ENCODE results near the gene TTC21A.
"Not testable (repeated sequence)": the region's sequence is repeated elsewhere in the genome, so short reads cannot be mapped to it uniquely, and the experiment has no call there.

Gene TTC21A

DNA sequence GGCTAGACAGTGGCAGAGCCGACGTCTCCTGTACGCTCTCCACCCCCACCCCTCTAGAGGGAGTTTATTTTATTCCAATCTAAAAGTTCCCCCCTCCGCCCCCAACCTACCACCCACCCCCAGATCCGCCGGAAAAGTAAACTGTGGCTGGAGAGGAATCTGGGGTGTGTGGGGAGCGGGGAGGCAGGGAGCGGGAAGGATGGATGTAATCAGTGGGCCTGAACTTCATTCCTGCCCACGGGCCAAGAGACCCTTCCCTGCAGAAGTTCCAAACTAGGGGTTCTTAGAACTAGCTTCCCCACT lies 46.4 kb downstream of the TTC21A start:
- no peak for DNase-seq

DNA sequence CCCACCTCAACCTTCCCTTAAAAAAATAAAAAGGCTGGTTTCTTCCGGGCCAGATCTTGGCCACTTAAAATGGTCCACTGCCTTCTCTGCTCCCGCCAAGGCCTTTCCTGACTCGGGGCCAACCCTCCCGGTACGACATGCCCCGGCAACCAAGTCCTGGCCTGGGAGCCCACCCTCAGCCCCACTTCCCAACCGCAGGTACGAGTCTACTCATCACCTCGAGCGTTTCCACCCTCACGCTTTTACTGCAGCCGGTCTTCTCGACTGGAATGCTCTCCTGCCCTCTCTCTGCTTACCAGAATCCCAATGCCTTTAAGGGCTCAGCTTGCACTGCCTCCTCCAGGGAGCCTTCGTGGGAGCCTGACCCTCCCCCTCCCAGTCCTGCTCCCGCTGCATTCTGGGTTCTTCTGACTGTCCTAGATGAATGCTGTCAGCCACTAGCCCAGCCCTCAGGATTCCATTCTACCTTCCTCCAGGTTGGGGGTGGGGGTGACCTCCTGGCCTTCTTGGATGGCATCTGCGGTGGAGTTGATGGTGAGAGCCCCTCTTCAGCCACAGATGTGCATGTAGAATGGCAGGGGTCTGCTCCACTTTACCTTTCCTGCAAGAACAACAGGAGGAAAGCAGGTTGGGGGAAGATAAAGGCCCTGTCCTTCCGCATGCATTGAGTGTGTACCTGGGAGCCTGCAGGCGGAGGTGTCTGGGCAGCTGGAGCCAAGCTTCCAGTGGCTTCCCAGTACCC lies 47.0 kb downstream of the TTC21A start:
- peak; percentile 31 for DNase-seq

DNA sequence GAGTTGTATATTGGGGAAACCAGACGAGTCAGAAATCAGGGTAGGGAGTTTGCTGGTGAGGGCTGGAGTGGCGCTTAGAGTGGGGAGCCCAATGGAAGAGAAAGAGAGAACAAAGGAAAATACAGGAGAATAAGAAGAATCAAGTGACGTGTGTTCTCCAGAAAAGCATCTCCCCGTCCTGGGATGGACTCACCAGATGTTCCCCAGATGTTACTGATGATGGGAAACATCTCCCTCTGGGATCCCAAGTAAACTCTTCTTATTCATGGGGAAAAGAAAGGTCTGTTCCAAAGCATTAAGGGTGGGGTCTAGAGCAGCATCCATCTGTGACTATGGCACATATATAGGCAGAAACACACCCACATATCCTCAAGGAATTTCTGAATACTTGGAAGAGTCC lies 48.9 kb downstream of the TTC21A start:
- no peak for DNase-seq

DNA sequence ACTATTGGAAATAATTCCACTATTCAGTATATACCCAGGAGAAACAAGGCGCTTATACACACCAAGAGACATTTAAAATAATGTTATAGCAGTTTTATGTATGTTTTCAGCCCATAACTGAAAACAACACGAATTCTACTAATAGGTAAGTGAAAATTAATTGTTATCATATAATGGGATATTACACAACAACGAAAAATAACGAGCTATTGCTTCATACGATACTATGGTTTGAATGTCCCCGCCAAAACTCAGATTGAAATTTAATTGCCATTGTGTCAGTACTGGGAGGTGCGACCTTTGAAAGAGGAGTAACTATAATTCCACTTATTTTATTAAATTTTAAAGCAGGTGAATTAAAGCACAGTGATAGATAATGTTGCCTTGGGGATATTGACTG lies 49.9 kb downstream of the TTC21A start:
- DNase-seq: no peak

DNA sequence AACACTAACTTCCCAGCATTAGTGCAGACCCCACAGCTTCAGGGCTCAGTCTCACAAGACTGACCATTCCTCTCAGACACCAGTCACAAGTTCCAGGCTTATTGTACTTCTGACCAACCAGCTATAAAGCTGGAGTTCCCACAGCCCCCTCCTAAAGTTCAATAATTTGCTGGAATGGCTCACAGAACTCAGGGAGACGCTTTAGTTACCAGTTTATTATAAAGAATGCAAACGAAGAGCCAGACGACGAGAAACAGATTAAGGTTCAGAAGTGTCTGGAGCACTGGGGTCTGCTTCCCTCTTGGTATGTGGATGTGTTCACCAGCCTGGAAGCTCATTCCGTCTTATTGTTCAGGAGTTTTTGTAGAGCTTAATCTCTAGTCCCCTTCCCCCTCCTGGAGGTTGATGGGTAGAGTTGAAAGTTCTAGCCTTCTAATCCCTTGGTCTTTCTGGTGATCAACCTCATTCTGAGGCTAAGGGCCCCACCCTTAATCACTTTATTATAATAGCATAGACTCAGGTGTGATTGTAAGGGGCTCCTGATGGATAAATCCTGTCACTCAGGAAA lies 50.8 kb downstream of the TTC21A start:
- DNase-seq: peak; percentile 82

DNA sequence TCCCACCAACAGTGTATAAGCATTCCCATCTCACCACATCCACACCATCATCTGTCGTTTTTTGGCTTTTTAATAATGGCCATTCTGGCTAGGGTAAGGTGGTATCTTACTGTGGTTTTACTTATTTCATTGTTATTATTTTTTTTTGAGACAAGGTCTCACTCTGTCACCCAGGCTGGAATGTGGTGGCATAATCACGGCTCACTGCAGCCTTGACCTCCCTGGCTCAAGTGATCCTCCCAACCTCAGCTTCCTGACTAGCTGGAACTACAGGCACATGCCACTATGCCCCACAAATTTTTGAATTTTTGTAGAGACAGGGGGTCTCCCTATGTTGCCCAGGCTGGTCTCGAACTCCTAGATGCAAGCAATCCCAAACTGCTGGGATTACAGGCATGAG lies 56.9 kb downstream of the TTC21A start:
- no peak for DNase-seq

DNA sequence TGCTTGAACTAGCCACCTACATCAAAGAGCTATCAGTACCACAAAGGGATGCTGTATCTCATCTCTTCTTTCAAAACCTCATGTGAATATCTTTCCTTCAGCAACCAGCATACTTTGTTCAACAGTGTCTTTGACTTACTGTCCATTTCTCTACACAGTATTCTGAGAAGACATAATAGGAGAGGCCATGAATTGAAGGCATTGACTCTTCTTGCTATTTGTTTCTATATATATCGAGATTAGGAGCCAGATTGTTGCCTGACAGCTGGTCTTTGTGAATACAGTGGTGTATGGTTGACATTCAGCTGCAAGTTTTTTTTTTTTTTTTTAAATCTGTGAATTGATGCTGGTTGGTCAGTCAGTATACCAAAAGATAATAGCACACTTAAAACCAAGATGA lies 58.0 kb downstream of the TTC21A start:
- no peak for DNase-seq

DNA sequence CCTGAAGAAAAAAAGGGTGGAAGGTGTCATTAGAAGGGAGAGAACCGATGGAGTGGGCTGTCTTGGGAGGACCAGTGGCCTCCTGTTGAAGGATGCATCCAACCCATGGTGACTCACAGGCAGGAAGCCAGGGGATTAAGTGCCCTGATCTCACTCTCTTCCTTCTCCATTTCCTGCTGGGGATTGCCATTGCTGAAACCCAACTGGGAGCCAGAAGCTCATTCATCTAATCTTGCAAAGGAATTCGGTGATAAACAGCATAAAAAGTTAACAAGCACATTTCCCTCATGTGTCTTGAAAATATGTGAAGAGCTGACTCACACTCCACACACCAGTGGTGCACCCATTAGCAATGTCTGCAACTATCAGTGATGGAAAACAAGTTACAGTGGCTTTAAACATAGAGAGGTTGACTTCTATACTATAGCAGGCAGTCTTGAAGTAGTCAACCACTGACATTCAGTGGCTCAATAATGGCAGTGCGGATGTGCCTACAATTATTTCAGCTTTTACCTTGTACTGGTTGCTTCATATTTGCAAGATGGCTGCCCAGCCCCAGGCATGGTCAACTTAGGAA lies 58.7 kb downstream of the TTC21A start:
- DNase-seq: peak; percentile 31

DNA sequence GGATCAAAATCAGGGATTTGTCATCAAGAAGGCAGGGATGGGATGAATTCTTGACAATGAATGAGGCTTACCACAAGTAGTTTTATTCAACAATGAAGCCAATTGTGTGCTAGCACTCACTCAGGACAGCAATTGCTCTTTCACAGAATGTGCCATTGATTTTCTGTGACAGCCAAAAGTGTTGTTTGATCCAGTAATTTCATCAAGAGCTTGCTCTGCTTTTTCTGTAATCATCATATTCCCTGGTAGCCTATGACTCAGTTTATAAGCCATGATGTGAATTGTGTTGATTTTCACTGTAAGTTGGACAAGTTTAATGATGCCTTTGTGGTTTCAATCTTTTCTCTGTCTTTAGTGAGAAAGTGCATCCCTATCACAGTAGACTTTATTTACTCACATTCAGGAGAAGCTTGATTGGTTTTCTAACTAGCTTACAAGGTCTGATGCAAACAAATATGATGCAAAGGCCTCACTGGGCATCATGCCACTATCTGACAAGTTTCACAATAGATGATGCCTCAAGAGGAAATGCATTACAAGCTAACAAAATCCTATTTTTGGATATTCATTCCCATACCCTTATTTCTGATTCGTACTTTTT lies 59.6 kb downstream of the TTC21A start:
- no peak for DNase-seq

DNA sequence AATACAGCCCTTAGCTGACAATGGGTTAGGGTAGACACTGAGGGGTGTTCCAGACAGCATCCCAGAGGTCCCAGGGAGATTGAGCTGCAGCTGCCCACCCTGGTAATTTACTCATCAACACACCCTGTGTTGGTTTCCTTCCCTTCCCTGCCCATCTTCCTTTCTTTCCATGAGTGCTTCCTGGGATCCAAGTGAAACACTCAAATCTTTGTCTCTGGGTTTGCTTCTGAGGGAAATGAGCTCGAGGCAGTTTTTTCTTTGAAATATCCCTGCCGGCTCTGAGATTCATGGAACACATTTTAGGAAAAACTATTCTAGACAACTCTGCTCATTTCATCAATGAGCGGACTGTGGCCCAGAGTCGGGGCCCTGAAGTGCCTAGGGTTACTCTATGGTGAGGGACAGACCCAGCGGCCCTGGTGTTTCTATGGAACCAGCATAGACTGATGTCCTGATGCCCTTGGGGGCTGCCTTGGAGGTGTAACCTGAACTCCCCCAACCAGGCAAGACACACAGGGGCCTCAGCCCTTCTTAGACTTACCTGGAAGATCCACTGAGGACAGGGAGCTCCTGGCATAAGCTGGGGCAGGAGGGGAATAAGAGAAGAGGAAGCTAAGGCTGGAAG lies 60.8 kb downstream of the TTC21A start:
- DNase-seq: no peak

DNA sequence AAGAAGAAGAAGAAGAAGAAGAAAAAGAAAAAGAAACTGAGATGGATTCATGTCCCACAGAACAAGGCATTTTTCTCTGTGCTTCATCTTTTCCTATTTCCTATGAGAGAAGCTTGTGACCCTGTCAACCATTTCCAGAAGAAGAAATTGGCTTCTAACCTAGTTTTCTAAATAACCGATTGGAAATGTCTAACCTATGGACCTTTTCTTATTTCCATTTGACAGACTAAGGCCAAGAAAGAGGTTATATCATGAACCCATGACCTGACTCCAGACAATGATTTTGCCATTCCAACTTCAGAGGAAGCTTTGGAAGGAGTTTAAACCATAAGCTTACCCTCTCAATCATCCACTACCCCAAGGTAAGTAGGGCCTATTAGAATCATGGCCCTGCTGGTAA lies 62.2 kb downstream of the TTC21A start:
- DNase-seq: no peak

DNA sequence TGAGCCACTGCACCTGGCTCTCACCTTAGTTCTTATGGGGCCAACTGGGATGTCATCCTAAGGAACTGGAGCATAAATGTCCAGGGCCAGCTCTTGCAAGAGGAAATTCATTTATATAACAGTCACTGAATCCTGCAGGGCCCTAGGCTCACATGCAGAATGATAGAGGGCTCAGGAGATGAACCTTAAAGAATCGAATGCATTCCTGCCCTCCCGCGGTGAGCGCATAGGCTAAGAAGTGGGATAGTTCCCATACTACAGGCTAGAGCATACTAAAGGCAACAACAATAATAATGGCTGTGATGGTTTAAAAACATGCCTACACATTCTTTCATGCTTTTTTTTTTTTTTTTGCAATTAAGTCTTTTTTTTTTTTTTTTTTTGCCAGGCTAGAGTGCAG lies 63.0 kb downstream of the TTC21A start:
- DNase-seq: no peak

DNA sequence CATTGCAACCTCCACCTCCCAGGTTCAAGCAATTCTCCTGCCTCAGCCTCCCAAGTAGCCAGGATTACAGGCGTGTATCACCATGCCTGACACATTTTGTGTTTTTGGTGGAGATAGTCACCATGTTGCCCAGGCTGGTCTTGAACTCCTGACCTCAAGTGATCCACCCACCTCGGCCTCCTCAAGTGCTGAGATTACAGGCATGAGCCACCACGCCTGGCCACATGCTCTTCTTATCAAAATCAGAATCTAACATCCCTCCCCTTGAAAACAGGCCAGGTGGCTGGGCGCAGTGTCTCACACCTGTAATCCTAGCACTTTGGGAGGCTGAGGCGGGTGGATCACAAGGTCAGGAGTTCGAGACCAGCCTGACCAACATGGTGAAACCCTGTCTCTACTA lies 63.4 kb downstream of the TTC21A start:
- not testable (repeated sequence) for DNase-seq

DNA sequence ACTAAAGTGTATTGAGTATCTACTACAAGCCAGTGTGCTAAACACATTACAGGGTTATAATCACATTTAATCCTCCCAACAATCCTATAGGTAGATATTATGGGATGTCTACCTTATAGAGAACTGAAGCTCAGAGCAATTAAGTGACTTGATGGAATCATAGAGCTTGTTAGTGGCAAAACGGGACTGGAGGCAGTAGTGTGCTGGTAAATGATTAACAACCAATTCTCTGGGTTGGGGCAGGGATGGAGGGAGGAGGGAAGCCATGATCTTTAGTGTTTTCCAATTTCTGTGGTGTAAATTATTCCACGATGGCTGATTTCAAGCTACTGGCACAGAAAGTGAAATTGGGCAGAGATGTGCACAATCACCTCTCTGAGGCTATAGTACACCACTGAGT lies 64.4 kb downstream of the TTC21A start:
- peak; percentile 69 for DNase-seq

DNA sequence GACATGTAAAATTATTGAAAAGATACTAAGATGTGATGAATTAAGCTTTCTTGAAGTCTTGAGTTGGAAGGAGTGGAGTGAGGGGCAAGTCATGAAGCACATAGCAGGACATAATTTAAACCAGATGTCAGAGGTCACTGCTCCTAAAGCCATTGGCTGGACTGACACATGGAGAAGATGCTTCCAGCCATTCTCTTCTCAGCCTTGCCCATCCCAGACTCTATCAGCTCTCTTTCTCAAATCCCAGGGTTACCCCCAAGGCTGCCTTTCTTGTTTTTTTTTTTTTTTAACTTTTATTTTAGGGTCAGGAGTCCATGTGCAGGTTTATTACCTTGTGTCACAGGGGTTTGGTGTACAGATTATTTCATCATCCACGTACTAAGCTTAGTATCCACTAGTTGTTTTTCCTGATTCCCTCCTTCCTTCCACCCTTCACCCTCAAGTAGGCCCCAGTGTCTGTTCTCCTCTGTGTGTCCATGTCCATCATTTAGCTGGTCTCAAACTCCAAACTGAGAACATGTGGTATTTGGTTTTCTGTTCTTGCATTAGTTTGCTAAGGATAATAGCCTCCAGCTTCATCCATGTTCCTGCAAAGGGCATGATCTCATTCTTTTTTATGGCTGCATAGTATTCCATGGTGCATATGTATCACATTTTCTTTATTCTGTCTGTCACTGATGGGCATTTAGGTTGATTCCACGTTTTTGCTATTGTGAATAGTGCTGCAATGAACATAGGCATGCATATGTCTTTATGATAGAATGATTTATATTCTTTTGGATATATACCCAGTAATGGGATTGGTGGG lies 66.0 kb downstream of the TTC21A start:
- DNase-seq: no peak

DNA sequence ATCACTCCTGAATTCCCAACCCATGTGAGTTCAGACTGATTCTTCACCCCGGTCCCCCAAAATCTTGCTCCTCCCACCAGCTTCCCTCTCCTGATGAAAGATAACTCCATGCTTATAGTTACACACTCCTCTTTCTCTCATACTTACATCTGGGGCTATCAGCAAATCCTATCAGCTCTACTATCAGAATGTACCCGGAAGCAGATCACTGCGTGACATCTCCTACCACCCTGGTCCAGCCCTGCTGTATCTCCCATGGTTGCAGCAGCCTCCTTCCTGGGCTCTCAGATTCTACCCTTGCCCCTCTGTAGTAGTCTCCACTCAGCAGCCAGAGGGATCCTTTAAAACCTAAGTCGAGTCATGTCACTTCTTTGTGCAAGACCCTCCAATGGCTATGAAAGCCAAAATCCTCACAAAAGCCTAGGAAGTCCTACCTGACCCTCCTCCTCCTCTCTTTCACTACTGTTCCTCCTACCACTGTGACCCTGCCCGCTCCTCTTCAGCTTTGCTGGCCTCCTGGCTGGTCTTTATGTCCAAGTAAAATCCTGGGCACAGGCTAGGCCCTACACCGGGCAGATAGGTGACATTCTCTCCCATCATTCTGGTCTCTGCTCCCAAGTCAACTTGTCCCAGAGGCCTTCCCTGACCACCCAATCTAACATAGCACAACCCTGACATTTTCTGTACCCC lies 68.7 kb downstream of the TTC21A start:
- no peak for DNase-seq

DNA sequence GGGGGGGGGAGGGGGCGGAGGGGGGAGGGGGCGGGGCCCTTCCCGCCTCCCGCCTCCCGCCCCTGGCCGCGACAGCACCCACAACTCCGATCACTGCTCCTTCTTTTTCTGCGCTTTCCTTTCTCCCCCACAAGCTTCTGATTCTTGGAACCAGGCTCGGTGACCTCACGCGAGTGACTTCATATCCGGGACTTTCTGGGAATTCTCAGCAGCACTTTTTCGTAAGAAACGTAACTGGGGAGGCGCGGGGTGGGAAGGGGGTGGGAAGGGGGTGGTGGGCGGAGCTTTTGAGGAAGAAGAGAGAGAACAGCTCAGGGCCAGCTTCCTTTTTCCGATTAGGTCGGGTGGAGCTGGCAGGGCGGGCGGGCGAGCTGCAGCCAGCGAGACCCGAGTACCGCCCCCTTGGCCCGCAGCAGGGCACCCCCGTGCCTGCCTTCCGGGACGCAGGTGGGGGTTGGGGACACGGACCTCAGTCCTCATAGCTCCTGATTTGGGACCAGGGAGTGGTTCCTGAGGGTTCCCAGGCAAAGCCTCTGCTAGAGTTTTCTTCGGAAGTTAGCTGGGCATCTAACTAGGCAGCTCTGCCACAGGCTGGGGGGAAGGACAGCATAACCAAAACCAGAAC lies 70.3 kb downstream of the TTC21A start:
- DNase-seq: peak; percentile 67

DNA sequence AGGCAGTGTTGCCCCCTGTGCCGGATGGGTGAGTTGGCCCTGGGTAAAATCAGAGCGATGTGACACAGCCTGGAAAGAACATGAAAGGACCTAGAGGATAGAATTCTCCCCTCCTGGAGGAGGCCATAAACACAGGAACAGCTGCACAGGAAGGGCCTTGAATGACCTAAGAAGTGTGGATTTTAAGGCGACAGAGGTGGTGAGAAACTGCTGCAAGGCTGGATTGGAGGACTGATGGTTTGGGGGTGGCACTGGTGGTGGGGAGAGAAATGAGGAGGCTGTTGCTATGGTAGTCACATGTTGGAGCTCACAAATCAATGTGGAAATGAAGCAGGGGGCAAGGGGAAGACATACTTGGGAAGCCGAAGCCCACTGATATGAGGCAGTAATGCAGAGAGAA lies 71.1 kb downstream of the TTC21A start:
- peak; percentile 43 for DNase-seq

DNA sequence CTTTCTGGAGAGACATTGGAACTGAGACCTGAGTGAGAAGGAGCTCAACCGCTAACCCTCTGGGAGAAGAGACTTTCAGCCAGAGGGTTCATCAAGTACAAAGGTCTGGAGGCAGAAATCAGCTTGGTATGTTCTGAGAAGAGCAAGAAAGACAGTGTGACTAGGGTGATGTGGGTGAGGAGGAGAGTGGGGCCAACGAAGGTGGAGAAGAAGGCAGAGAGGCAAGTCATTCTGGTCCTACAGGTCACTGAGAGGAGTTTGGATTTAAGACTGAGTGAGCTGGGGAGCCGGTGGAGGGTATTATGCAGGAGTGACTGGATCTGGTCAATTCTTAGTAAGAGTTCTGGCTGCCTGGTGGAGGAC lies 72.7 kb downstream of the TTC21A start:
- no peak for DNase-seq

DNA sequence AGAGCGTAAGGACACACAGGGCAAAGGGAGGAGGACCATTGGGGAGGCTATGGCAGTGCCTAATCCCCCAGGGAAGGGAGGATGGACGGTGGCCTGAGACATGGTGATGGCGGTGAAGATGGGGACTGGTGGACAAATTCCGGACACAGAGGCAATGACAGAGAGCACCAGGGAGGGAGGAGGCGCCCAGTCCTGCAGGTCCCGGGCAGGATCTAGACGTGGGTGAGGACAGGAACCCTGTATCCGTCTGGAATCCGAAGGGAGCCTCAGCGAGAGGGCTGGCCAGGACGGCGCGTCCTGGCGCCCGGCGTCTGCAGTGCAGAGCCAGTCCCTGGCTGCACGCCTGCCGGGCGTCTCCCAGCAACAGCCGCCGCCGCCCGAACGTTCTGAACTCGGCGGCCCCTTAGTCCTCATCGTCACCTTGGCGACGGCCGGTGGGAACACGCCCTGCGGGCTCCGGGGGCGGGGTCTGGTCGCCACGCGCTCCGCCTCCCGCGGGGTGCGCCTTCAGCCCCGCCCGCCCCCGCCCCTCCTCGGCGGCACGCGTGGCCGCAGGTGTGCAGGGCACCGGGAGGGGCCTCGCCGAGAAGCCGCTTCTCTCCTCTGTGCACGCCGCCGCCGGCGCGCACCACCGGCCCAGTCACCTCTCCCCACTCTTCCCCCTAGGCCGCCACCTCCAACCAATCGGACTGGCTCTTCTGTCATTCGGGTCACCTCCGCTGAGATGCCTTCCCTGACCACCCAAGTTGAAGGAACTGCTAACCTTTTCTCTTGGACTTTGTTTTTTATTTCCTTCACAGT lies 73.3 kb downstream of the TTC21A start:
- peak; percentile 94 for DNase-seq
